Fibroblast of peridontal ligament (primary cell): ENCODE data around the gene WFDC6.
A peak's percentile ranks its signal among the peaks of the same experiment; 100 is the strongest.
"Not testable (repeated sequence)": the region's sequence is repeated elsewhere in the genome, so short reads cannot be mapped to it uniquely, and the experiment has no call there.

Experiments used
- DNase-seq: peaks from one replicate; pipeline ENCODE4 v3.0.0-alpha.2; 2010; ENCODE audit errors: extremely low read depth

WFDC6 gene

GRCh38 chr20:45539382-45539781 lies at the start of gene WFDC6:
Gene WFDC6 (minus strand): TSS chr20:45539482. CDS start chr20:45539407, 75 bp downstream.
- no peak for DNase-seq

GRCh38 chr20:45588800-45589199 lies 49.5 kb upstream of the WFDC6 start:
- no peak for DNase-seq

- DNase-seq, result not testable (repeated sequence)
Measured at GRCh38 chr20:45585986-45586385, 46.7 kb upstream of the WFDC6 start.

GRCh38 chr20:45584294-45584693 lies 45.0 kb upstream of the WFDC6 start:
- not testable (repeated sequence) for DNase-seq

- no peak for DNase-seq
Measured at GRCh38 chr20:45583502-45583901, 44.2 kb upstream of the WFDC6 start.

GRCh38 chr20:45581702-45582101 lies 42.4 kb upstream of the WFDC6 start:
- no peak for DNase-seq

GRCh38 chr20:45579184-45579583 lies 39.9 kb upstream of the WFDC6 start, which contains the start of gene WFDC8:
Gene WFDC8 (minus strand): TSS chr20:45579284. CDS start chr20:45579247, 37 bp downstream.
- DNase-seq, result no peak

- no peak for DNase-seq
Measured at GRCh38 chr20:45578231-45578630, 38.9 kb upstream of the WFDC6 start.

- peak; percentile 13 for DNase-seq
Measured at GRCh38 chr20:45576995-45577394, 37.7 kb upstream of the WFDC6 start.

GRCh38 chr20:45575931-45576330 lies 36.6 kb upstream of the WFDC6 start:
- DNase-seq, result no peak

- not testable (repeated sequence) for DNase-seq
Measured at GRCh38 chr20:45569650-45570049, 30.4 kb upstream of the WFDC6 start.

- no peak for DNase-seq
Measured at GRCh38 chr20:45564760-45565276, 25.5 kb upstream of the WFDC6 start.

- no peak for DNase-seq
Measured at GRCh38 chr20:45555198-45555597, 15.9 kb upstream of the WFDC6 start.

GRCh38 chr20:45552456-45552855 lies 13.2 kb upstream of the WFDC6 start:
- no peak for DNase-seq

- DNase-seq, result no peak
Measured at GRCh38 chr20:45550765-45551164, 11.5 kb upstream of the WFDC6 start.

GRCh38 chr20:45548410-45548809 lies 9.1 kb upstream of the WFDC6 start:
- no peak for DNase-seq

GRCh38 chr20:45547206-45547770 lies 8.0 kb upstream of the WFDC6 start, which contains the start of gene EPPIN:
Gene EPPIN (minus strand): TSS chr20:45547401. CDS start chr20:45547357, 44 bp downstream.
- no peak for DNase-seq

- peak; percentile 72 for DNase-seq
Measured at GRCh38 chr20:45545754-45546453, 6.6 kb upstream of the WFDC6 start.

GRCh38 chr20:45545351-45545750 lies 6.1 kb upstream of the WFDC6 start:
- DNase-seq, result no peak

GRCh38 chr20:45538209-45538799 lies 978 bp downstream of the WFDC6 start:
- no peak for DNase-seq

GRCh38 chr20:45527294-45527693 lies 12.0 kb downstream of the WFDC6 start:
- DNase-seq, result no peak

- no peak for DNase-seq
Measured at GRCh38 chr20:45523821-45524220, 15.5 kb downstream of the WFDC6 start.

- DNase-seq, result no peak
Measured at GRCh38 chr20:45518282-45518681, 21.0 kb downstream of the WFDC6 start.
